Progenitor cell of endocrine pancreas (in vitro differentiated cells): ENCODE data around the gene RASGRP4. TPM values are rescaled to one million over a fixed set of nuclear protein-coding genes. Genes with fewer than 3 reads are reported as not detected.
A peak's percentile ranks its signal among the peaks of the same experiment; 100 is the strongest.

Experiments
- DNase-seq: peaks from one replicate; pipeline ENCODE4 v3.0.0; 2021; ENCODE audit warnings: low spot score; ENCODE audit not compliant: unreplicated experiment
- H3K27ac Mint-ChIP-seq: 2 replicates; pipeline ENCODE4 v1.8.0; 2021; ENCODE audit warnings: mild to moderate bottlenecking, moderate library complexity, mixed read lengths
- H3K27me3 Mint-ChIP-seq: 2 replicates; pipeline ENCODE4 v1.8.0; 2021; ENCODE audit warnings: mixed read lengths
- H3K36me3 Mint-ChIP-seq: 2 replicates; pipeline ENCODE4 v1.8.0; 2022; ENCODE audit warnings: mixed read lengths; ENCODE audit not compliant: insufficient read depth
- H3K4me1 Mint-ChIP-seq: 2 replicates; pipeline ENCODE4 v1.8.0; 2021; ENCODE audit warnings: low read depth, mixed read lengths
- H3K4me3 Mint-ChIP-seq: 2 replicates; pipeline ENCODE4 v1.8.0; 2021; ENCODE audit warnings: low read depth, mild to moderate bottlenecking, moderate library complexity, mixed read lengths
- H3K9me3 Mint-ChIP-seq: 2 replicates; pipeline ENCODE4 v1.8.0; 2021; ENCODE audit warnings: low read depth, mixed read lengths
- CTCF ChIP-seq: fragments of 200-600 bp; sonication (generic); IDR thresholded peaks from one replicate; pipeline ENCODE4 v1.5.0; 2021; ENCODE audit warnings: antibody characterized with exemption, mild to moderate bottlenecking; ENCODE audit not compliant: unreplicated experiment
- total RNA-seq: library from RNA; stranded (reverse); gene quantifications from 2 replicates; pipeline ENCODE4 v1.2.1, GENCODE V29; 2021

The RASGRP4 gene
- total RNA-seq, 1 donor from 2014 or later: not detected

GRCh38 chr19:38386300-38386970 lies 39.6 kb downstream of the RASGRP4 start:
- Mint-ChIP-seq H3K4me1 (peaks cover 9% of the 10 kb centered on the region), H3K9me3 (no peaks in the 10 kb centered on the region), H3K36me3 (peaks cover 16% of the 10 kb centered on the region), H3K27ac (no peak overlapping the region), H3K4me3 (no peak overlapping the region), H3K27me3 (peaks cover 8% of the 10 kb centered on the region)
- no peak for DNase-seq
- TF ChIP-seq CTCF: no peak

- Mint-ChIP-seq H3K9me3 (no peaks in the 10 kb centered on the region), H3K4me3 (no peak overlapping the region), H3K27ac (no peak overlapping the region), H3K27me3 (peaks cover 6% of the 10 kb centered on the region), H3K36me3 (peaks cover 15% of the 10 kb centered on the region), H3K4me1 (peaks cover 9% of the 10 kb centered on the region)
- DNase-seq: no peak
- no peak for TF ChIP-seq CTCF
Measured at GRCh38 chr19:38385804-38386257, 40.2 kb downstream of the RASGRP4 start.

GRCh38 chr19:38385057-38385803 lies 40.8 kb downstream of the RASGRP4 start:
- H3K9me3 Mint-ChIP-seq: no peaks in the 10 kb centered on the region
- no peak for TF ChIP-seq CTCF
- H3K27ac Mint-ChIP-seq: peak overlapping the region; percentile 20
- peaks cover 4% of the 10 kb centered on the region for H3K27me3 Mint-ChIP-seq
- no peak for DNase-seq
- H3K36me3 Mint-ChIP-seq: peaks cover 17% of the 10 kb centered on the region
- no peak overlapping the region for H3K4me3 Mint-ChIP-seq
- peaks cover 9% of the 10 kb centered on the region for H3K4me1 Mint-ChIP-seq

- no peak overlapping the region for H3K4me3 Mint-ChIP-seq
Measured at GRCh38 chr19:38384209-38385027, 41.6 kb downstream of the RASGRP4 start.

More at GRCh38 chr19:38384209-38385027, 41.6 kb downstream of the RASGRP4 start:
- no peaks in the 10 kb centered on the region for H3K9me3 Mint-ChIP-seq
- H3K27ac Mint-ChIP-seq: no peak overlapping the region
- peaks cover 19% of the 10 kb centered on the region for H3K36me3 Mint-ChIP-seq
- DNase-seq: no peak
- TF ChIP-seq CTCF: peak; percentile 41
- H3K27me3 Mint-ChIP-seq: peaks cover 4% of the 10 kb centered on the region
- peaks cover 5% of the 10 kb centered on the region for H3K4me1 Mint-ChIP-seq
